K562 (cell line): ENCODE measurements around the gene MBOAT7. TPM values are rescaled to one million over a fixed set of nuclear protein-coding genes. Genes with fewer than 3 reads are reported as not detected.

ENCODE experiments used
- CBFA2T3 ChIP-seq: fragments of 450-650 bp; IDR thresholded peaks from 2 replicates; pipeline ENCODE4 v1.6.1; 2017
- DIDO1 ChIP-seq: fragments of 450-650 bp; IDR thresholded peaks from 2 replicates; pipeline ENCODE4 v1.6.1; 2016; ENCODE audit warnings: low read depth, missing biosample characterization, missing genetic modification characterization
- ESRRA ChIP-seq: fragments of 450-650 bp; IDR thresholded peaks from 2 replicates; pipeline ENCODE4 v1.6.1; 2014; ENCODE audit warnings: low read depth, mild to moderate bottlenecking, moderate library complexity, borderline replicate concordance
- HEY1 ChIP-seq: fragments of 250-450 bp; sonication (Bioruptor Pico); IDR thresholded peaks from 2 replicates; pipeline ENCODE4 v1.5.0; 2020; ENCODE audit warnings: mild to moderate bottlenecking, moderate library complexity, borderline replicate concordance
- HLTF ChIP-seq: fragments of 450-650 bp; IDR thresholded peaks from 2 replicates; pipeline ENCODE4 v1.6.1; 2016
- JUN ChIP-seq, 2 experiments: sonication (generic) in 1 of 2; formaldehyde crosslinking in 1 of 2; IDR thresholded peaks; 2 replicates each; pipeline versions ENCODE4 v1.6.1 to v1.8.0; 2012 to 2022; ENCODE audit warnings: borderline replicate concordance in 2 of 2, mild to moderate bottlenecking in 2 of 2, improper control_type of control experiment in 1 of 2, low read depth in 1 of 2, low read length in 1 of 2, missing genetic modification reagents in 1 of 2
- KLF1 ChIP-seq: fragments of 450-650 bp; IDR thresholded peaks from 2 replicates; pipeline ENCODE4 v1.6.1; 2016; ENCODE audit warnings: missing genetic modification characterization, missing compliant biosample characterization
- U2AF2 ChIP-seq: fragments of 200-400 bp; formaldehyde crosslinking; optimal IDR thresholded peaks from 2 replicates; pipeline ENCODE3; 2017; ENCODE audit warnings: low read depth, mild to moderate bottlenecking, low read length
- ZFX ChIP-seq: sonication (generic); formaldehyde crosslinking; IDR thresholded peaks from 2 replicates; pipeline ENCODE4 v1.8.0; 2022; ENCODE audit warnings: mild to moderate bottlenecking, missing genetic modification reagents, moderate library complexity
- ZNF41 ChIP-seq: fragments of 250-450 bp; sonication (Bioruptor Pico); conservative IDR thresholded peaks from 2 replicates; pipeline ENCODE4 v1.4.0; 2020; ENCODE audit warnings: mild to moderate bottlenecking
- ZNF586 ChIP-seq: fragments of 450-650 bp; formaldehyde crosslinking; conservative IDR thresholded peaks from 2 replicates; pipeline ENCODE4 v1.4.0; 2020; ENCODE audit warnings: mild to moderate bottlenecking, moderate library complexity
- ZNF668 ChIP-seq: fragments of 250-450 bp; sonication (Bioruptor Pico); IDR thresholded peaks from 2 replicates; pipeline ENCODE4 v1.8.0; 2022; ENCODE audit warnings: mild to moderate bottlenecking, inconsistent platforms
- polyA plus RNA-seq, 8 experiments: library from polyadenylated mRNA; depleted of rRNA in 4 of 8; stranded (reverse) in 5 of 8; unstranded in 3 of 8; fragments of >200 nt; fragmentation: Nextera tagmentation in 2 of 8; fragmentation: Illumina TruSeq in 1 of 8; extraction: Ambion mirVana in 2 of 8; extraction: Trizol in 1 of 8; gene quantifications; 2 replicates each; pipeline versions ENCODE4 v1.2.1 to v1.2.3, GENCODE V29; 2011 to 2014; ENCODE audit warnings: inconsistent platforms in 1 of 8, missing spikeins in 1 of 8
- total RNA-seq, 7 experiments: library from RNA; depleted of rRNA in 6 of 7; stranded (reverse); fragments of >200 nt in 6 of 7; fragmentation: Illumina TruSeq in 2 of 7; extraction: Trizol in 2 of 7; gene quantifications; 2 replicates each; pipeline versions ENCODE4 v1.2.1 to v1.2.3, GENCODE V29; 2011 to 2021; ENCODE audit warnings: low replicate concordance in 1 of 7
- TF ChIP-seq, protein P1 (sequence below): fragments of 450-650 bp; IDR thresholded peaks from 2 replicates; pipeline ENCODE4 v1.6.1; 2014; ENCODE audit warnings: low read depth, mild to moderate bottlenecking, moderate library complexity, borderline replicate concordance
- TF ChIP-seq, protein P2 (sequence below): fragments of 250-450 bp; sonication (Bioruptor Pico); IDR thresholded peaks from 2 replicates; pipeline ENCODE4 v1.4.0; 2020; ENCODE audit warnings: mild to moderate bottlenecking, moderate library complexity
- TF ChIP-seq, protein P3 (sequence below): fragments of 250-450 bp; sonication (Bioruptor Pico); IDR thresholded peaks from 2 replicates; pipeline ENCODE4 v1.9.0; 2021; ENCODE audit warnings: mild to moderate bottlenecking
- TF ChIP-seq, protein P4 (sequence below): fragments of 250-450 bp; sonication (Bioruptor Pico); IDR thresholded peaks from 2 replicates; pipeline ENCODE4 v1.5.0; 2022; ENCODE audit warnings: mild to moderate bottlenecking
- TF ChIP-seq, protein P5 (sequence below): sonication (generic); formaldehyde crosslinking; IDR thresholded peaks from 2 replicates; pipeline ENCODE4 v1.8.0; 2022; ENCODE audit warnings: mild to moderate bottlenecking, missing genetic modification reagents
- TF ChIP-seq, protein P6 (sequence below): fragments of 250-450 bp; sonication (Bioruptor Pico); IDR thresholded peaks from 2 replicates; pipeline ENCODE4 v1.4.0; 2020; ENCODE audit warnings: borderline replicate concordance

The MBOAT7 gene
- total and polyA plus RNA-seq, 9 of the 15 experiments (the other 6 are each of a cell fraction or from before 2014, with no cell fraction given) = 1.4 to 153 (median 56.1) TPM

DNA sequence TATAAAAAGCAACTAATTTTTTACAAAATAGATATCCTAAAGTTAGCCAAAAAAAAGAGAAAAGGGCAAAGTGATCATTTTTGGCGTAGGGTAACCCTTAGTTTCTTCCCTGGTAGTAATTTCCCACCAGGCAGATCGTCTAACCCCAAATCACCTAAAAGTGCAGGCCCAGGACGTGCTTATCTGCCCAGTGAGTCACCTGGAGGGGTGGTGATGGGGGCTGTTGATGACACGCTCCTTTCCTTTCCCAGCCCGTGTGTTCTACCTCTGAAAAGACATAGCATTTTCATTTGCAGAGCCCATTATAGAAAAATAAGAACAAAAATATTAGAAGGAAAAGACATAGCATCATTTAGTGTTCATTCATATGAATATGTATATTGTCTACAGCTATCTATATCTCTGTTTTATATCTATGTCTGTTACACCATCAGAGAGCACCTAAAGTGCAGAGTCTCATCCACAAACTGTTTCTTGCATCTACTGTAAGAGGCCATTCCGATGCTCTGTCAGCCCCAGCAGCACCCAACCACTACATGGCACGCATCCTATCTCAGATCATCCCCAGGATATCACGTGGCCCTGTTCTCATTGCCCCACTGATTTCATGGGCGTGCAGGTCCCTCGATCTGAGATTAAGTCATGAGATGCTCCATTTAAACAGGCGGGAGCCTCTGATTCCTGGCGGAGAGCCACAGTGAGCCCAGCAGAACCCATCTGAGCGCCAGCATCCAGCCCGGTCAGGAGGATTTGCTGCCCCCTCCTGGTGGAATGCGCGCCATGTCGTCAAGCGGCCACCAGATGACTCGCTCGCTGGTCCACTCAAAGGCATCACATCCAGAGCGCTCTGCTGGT lies 41.9 kb upstream of the MBOAT7 start (continued):
- TF ChIP-seq ZFX (CRISPR knock-in tag) = no peak
- TF ChIP-seq ZNF586 (CRISPR knock-in tag) = no peak
- TF ChIP-seq ESRRA = 0 out of 2 replicates have a peak, but pooled peaks have one; percentile 22
- TF ChIP-seq, protein P1, sequence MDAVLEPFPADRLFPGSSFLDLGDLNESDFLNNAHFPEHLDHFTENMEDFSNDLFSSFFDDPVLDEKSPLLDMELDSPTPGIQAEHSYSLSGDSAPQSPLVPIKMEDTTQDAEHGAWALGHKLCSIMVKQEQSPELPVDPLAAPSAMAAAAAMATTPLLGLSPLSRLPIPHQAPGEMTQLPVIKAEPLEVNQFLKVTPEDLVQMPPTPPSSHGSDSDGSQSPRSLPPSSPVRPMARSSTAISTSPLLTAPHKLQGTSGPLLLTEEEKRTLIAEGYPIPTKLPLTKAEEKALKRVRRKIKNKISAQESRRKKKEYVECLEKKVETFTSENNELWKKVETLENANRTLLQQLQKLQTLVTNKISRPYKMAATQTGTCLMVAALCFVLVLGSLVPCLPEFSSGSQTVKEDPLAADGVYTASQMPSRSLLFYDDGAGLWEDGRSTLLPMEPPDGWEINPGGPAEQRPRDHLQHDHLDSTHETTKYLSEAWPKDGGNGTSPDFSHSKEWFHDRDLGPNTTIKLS = no peak
- TF ChIP-seq DIDO1 (tag) = no peak
- no peak for TF ChIP-seq HEY1 (CRISPR knock-in tag)
- TF ChIP-seq, protein P2, sequence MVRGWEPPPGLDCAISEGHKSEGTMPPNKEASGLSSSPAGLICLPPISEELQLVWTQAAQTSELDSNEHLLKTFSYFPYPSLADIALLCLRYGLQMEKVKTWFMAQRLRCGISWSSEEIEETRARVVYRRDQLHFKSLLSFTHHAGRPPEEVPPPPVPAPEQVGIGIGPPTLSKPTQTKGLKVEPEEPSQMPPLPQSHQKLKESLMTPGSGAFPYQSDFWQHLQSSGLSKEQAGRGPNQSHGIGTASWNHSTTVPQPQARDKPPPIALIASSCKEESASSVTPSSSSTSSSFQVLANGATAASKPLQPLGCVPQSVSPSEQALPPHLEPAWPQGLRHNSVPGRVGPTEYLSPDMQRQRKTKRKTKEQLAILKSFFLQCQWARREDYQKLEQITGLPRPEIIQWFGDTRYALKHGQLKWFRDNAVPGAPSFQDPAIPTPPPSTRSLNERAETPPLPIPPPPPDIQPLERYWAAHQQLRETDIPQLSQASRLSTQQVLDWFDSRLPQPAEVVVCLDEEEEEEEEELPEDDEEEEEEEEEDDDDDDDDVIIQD (CRISPR knock-in tag) = no peak
- TF ChIP-seq, protein P3, sequence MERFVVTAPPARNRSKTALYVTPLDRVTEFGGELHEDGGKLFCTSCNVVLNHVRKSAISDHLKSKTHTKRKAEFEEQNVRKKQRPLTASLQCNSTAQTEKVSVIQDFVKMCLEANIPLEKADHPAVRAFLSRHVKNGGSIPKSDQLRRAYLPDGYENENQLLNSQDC (CRISPR knock-in tag) = no peak
- no peak for TF ChIP-seq KLF1
- TF ChIP-seq ZNF41 (CRISPR knock-in tag) = no peak
- TF ChIP-seq, protein P4, sequence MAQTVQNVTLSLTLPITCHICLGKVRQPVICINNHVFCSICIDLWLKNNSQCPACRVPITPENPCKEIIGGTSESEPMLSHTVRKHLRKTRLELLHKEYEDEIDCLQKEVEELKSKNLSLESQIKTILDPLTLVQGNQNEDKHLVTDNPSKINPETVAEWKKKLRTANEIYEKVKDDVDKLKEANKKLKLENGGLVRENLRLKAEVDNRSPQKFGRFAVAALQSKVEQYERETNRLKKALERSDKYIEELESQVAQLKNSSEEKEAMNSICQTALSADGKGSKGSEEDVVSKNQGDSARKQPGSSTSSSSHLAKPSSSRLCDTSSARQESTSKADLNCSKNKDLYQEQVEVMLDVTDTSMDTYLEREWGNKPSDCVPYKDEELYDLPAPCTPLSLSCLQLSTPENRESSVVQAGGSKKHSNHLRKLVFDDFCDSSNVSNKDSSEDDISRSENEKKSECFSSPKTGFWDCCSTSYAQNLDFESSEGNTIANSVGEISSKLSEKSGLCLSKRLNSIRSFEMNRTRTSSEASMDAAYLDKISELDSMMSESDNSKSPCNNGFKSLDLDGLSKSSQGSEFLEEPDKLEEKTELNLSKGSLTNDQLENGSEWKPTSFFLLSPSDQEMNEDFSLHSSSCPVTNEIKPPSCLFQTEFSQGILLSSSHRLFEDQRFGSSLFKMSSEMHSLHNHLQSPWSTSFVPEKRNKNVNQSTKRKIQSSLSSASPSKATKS = no peak
- TF ChIP-seq, protein P5, sequence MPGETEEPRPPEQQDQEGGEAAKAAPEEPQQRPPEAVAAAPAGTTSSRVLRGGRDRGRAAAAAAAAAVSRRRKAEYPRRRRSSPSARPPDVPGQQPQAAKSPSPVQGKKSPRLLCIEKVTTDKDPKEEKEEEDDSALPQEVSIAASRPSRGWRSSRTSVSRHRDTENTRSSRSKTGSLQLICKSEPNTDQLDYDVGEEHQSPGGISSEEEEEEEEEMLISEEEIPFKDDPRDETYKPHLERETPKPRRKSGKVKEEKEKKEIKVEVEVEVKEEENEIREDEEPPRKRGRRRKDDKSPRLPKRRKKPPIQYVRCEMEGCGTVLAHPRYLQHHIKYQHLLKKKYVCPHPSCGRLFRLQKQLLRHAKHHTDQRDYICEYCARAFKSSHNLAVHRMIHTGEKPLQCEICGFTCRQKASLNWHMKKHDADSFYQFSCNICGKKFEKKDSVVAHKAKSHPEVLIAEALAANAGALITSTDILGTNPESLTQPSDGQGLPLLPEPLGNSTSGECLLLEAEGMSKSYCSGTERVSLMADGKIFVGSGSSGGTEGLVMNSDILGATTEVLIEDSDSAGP (CRISPR knock-in tag) = no peak
- TF ChIP-seq ZNF668 (CRISPR knock-in tag) = no peak
- no peak for TF ChIP-seq CBFA2T3
- TF ChIP-seq U2AF2 = no peak
- peak; percentile 77 for TF ChIP-seq JUN (IDR thresholded peaks at IDR 0.05; ENCODE audit: borderline replicate concordance, low read depth, low read length)
- TF ChIP-seq JUN (CRISPR knock-in tag; IDR thresholded peaks at IDR 0.05; ENCODE audit: borderline replicate concordance) = no peak
- TF ChIP-seq HLTF = no peak
- TF ChIP-seq, protein P6, sequence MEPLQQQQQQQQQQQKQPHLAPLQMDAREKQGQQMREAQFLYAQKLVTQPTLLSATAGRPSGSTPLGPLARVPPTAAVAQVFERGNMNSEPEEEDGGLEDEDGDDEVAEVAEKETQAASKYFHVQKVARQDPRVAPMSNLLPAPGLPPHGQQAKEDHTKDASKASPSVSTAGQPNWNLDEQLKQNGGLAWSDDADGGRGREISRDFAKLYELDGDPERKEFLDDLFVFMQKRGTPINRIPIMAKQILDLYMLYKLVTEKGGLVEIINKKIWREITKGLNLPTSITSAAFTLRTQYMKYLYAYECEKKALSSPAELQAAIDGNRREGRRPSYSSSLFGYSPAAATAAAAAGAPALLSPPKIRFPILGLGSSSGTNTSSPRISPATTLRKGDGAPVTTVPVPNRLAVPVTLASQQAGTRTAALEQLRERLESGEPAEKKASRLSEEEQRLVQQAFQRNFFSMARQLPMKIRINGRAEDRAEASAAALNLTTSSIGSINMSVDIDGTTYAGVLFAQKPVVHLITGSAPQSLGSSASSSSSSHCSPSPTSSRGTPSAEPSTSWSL = no peak
